HuH-7 (cell line): ENCODE data around the gene LAYN.

Experiments used
- DNase-seq: peaks from one replicate; pipeline ENCODE4 v3.0.0; 2011; ENCODE audit warnings: low spot score

LAYN gene

DNA sequence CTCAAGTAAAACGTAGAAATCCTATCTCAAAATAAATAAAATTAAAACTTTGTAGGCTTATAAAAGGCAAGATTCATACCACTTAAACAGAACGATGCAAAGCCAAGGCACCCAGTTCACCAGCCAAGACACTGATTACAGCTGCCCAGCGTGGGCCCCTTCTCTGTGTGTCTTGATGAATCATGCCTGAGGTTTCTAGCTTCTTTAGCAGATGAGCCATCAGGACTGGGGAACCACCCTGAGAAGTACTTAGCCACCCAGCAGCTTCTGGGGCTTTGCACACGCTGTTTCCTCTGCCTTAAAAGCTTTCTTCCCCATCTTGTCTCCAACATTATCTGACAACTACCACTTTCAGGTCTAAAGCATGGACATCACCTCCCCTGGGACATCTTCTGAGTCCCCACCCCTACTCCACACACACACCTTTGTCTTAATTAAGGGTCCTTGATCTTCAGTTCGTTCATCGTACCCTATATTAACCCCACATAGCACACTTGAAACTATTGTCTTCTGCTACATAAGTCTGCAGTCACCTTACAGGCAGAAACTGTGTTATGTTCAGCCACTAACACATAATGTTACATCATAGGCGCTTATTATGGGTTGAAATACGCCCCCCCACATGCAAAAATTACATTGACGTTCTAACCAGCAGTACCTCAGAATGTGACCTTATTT lies 8.7 kb upstream of the LAYN start:
- DNase-seq: no peak

DNA sequence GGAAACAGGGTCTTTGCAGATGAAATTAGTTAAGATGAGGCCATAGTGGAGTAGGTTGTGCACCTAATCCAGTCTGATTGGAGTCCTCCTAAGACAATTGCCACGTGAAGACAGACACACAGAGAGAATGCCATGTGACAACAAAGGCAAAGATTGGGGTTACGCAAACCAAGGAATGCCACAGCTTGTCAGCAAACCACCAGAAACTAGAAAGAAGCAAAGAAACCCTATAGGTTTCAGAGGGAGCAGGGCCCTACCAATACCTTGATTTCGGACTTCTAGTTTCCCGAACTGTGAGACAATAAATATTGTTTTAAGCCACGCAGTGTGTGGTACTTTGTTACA lies 8.2 kb upstream of the LAYN start:
- no peak for DNase-seq

- DNase-seq: no peak
These were observed 5.2 kb upstream of the LAYN start for GRCh38 chr11:111535281-111535680.

- no peak for DNase-seq
These were observed 3.1 kb upstream of the LAYN start for GRCh38 chr11:111537336-111537860.

DNA sequence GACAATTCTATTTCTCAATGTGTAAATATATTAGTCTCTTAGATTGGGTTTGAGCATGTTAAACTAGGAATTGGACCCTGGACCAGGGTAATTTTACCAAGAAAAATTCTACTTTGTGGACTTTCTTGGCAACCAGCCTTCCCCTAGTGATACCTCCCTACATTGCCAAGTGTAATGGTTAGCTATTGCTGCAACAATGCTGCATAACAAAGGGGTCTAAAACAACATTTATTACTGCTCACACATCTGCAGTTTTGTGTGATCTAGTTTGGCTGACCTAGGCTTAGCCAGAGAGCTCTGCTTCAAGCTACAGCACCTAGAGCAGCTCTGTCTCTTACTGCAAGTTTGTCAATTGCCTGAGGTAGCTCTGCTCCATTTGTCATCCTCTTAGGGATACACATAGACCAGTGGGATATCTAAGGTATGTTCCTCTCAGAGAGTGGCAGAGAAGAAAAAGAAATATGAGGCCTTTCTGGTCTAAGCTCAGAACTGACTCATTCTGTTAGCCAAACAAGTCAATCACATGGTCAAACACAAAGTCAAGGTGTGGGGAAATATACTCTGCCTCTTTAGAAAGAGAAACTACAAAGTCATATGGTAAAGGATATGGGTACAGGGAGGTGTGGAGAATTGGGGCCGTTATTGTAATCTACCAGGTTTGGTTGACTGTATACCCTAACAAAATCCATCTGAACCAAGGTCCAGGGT lies 2.0 kb upstream of the LAYN start:
- no peak for DNase-seq

DNA sequence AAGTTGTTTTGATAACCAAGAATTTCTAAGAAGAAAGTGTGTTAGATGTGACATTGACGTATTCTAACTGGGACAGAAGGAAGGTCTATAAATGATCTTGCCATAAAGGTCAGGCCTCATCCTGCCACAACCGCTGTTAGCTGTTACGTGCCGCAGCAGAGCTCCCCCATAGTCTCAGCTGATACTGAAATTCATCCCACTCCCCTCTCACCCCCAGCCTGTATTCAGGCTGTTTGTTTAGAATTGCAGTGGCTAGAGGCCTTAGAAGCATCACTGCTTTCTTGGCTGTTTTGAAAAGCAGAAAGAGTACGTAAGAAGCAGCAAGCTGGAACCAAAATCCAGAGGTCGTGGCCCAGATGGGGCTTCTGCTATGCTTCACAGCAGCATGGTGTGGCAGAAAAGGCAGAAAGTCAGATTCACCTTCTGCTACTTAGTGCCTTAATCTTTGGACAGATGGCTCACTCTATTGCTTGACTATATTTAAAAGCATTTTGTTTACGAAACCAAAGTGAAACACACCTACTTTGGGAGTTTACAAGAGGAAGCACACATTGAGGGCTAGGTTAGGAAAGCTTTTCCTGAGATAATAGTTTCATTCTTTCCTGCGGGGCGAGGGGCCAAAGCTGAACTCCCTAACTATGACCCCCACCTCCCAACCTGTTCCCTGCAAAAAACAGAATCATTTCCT lies 950 bp upstream of the LAYN start:
- DNase-seq: no peak

GRCh38 chr11:111540937-111541253 lies 375 bp downstream of the LAYN start:
- no peak for DNase-seq

DNA sequence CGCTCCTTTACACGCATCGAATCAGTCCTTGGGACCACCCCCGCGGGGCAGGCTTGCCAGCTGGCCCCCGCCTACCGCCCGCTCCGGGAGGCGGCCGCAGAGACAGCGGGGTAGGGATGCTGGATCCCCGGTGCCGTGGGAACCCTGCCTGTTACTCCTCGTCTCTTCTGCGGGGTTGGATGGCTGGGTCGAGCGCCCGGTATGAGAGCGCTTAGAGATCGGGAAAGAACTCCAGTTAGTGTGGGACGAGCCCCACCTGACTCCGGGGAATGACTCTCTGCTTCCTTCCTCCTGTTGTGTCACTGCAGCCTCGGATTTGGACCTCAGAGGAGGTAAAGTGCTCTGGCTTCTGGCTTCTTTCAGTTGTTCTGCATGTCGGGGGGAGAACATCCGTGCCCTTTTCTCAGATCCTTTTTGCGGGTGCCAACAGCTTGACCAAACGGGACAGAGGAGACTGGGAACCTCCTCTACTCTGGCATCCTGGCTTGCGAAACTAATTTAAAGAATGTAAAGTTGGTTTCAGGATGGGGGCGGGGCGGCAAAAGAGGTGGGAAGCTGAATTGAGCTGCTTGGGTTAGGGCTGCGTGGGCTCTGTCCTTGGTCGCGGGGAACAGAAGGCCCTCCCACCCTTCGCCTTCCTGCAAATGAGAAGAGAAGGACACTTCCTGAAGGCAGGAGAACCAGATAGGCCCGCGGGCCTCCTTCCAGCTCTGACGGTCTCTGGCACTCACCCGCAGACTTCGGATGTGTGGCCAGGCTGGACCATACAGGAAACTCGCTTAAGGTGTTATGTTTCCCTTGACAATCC lies 938 bp downstream of the LAYN start:
- no peak for DNase-seq

DNA sequence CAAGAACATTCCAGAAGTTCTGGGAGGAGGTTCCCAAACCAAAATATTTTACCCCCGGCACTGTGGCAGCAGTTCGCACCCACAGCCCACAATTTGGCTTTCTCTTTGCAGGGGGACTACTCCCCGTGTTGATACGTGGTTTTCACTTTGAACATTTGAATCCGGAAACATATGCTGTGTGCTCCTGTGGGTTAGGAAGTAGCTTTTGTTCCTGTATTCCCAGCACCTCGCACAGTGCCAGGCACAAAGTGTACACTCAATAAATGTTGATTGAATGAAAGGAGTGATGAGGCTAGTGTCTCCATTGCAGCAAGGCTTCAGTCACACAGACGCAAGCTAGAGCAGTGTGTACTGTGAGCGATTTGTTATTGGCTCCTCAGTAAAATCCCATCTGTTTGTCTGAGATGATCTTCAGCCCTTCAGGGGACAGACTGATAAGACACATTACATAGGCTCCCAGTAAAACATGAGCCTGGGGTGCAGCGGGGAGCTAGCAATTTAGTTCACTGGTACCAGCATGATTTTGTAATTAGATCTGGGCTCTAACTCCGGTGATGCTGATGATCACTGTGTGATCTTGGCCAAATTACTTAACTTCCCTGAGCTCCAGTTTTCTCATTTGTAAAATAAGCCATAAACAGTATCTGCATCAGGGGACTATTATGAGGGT lies 2.2 kb downstream of the LAYN start:
- no peak for DNase-seq

GRCh38 chr11:111548525-111548924 lies 8.0 kb downstream of the LAYN start:
- DNase-seq: no peak

- DNase-seq: no peak
These were observed 8.8 kb downstream of the LAYN start for GRCh38 chr11:111549196-111549868.

DNA sequence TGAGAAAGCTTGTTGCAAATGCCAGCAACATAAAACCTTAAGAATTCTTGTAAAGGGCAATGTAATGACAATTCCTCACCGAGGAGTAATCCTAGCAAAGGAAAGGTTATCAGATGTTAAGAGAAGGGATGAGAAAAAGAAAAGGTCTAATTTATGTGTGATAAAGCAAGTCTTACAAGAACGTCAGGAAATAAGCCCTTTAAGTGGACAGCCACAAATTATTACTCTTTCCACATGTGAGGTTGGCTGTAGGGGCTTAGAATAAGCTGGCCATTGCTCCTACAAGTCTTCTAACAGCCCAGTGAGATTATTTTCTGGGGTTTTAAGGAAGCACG lies 9.3 kb downstream of the LAYN start:
- DNase-seq: no peak

DNA sequence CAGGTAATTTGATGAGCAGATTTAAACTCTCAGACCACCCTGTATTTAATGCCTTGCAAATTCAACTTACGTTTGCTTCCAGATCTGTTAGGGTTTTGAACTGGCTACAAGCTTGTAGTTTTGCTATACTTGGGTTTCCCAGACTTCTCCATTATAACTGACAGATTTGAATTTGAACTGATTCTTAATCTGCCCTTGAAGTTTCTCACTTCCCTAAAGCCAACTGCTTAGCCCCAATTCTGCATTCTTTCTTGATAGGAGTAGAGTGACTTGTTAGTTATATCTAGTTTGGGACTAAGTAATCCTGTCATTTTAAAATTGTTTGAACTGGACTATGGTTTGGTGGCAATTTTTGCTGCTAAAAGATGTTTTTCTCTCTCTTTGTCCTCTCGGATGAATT lies 9.7 kb downstream of the LAYN start:
- no peak for DNase-seq

DNA sequence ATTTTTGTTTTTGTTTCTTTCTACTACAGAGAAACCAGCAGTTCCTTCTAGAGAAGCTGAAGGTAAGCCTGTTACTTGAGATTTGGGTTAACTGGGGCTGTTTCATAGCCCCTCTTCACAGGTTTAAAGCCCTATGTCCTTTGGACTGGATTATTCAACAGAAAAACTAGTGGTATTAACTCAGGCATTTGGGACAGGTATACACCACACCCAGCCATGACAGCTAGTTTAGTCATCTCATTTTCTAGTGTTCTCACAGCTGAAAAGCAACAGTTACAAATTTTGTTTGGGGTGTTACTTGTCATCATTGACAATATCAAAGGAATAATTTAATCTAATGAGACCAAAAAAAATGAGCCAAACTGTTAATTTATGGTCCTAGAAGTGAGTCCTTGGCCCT lies 14.0 kb downstream of the LAYN start:
- DNase-seq: no peak

DNA sequence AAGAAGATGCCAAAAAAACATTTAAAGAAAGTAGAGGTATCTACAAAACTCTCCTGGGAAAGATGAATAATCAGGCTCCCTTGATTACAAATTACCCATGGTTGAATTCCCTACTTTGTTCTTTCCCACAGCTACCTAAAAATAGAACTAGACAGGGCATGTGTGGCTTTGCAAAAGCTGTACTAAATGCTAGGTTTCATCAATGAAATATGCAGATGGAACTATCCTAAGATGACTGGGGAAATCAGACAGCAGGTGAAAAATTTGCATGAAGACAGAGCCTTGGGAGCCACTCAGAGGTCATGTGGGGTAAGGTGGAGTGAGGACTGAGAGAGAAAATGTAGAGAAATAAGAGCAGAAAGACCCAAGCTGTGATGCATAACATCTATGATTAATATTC lies 14.7 kb downstream of the LAYN start:
- DNase-seq: no peak

GRCh38 chr11:111557425-111558111 lies 17.0 kb downstream of the LAYN start:
- DNase-seq: no peak

DNA sequence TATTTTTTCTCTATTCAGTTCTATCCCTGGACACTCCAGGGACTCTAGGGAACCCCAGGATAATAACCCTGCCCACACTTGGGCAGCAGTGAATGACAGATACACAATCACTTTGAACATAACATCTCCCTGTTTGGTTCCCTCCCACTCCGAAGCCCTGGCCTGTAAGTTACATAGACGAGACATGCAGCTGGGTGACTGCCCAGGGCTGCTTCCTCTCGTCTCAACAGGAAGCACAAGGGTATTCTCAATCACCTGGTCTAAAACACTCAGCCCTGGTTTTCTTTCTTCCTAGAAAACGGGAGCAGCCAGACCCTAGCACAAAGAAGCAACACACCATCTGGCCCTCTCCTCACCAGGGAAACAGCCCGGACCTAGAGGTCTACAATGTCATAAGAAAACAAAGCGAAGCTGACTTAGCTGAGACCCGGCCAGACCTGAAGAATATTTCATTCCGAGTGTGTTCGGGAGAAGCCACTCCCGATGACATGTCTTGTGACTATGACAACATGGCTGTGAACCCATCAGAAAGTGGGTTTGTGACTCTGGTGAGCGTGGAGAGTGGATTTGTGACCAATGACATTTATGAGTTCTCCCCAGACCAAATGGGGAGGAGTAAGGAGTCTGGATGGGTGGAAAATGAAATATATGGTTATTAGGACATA lies 19.4 kb downstream of the LAYN start:
- DNase-seq: no peak

GRCh38 chr11:111560800-111561199 lies 20.3 kb downstream of the LAYN start:
- no peak for DNase-seq

- DNase-seq: no peak
These were observed 20.8 kb downstream of the LAYN start for GRCh38 chr11:111561306-111561705.

GRCh38 chr11:111561791-111562325 lies 21.3 kb downstream of the LAYN start:
- no peak for DNase-seq
